Right ventricle myocardium superior (tissue), 1 donor: Measurements from ENCODE around the gene IL18. TPM values are rescaled to one million over a fixed set of nuclear protein-coding genes. Genes with fewer than 3 reads are reported as not detected.
"Not testable (repeated sequence)": the region's sequence is repeated elsewhere in the genome, so short reads cannot be mapped to it uniquely, and the experiment has no call there.

Source experiments
- ATAC-seq: fragments of 200-7000 bp; cut with Tn5 transposase; one replicate; pipeline ENCODE4 v1.9.1; 2020; ENCODE audit warnings: mild to moderate bottlenecking; ENCODE audit not compliant: poor library complexity
- DNase-seq: peaks from one replicate; pipeline ENCODE4 v3.0.0-alpha.2; 2020
- intact Hi-C: fragments of 100-400 bp; cut with DNase I; formaldehyde crosslinking; loops from one replicate; pipeline ENCODE4 v1.11.2; 2022
- long read RNA-seq: library from polyadenylated mRNA; unstranded; transcript quantifications from one replicate; pipeline ENCODE4 v2.0.0, GENCODE V29; 2021
- total RNA-seq: library from RNA; stranded (reverse); fragmentation: NEBNext Ultra II Directional; extraction: Animal tissue kit (Norgen Biotek cat#: 25700); gene quantifications from one replicate; pipeline ENCODE4 v1.2.1, GENCODE V29; 2021
- donor health status: DM: no; HTN: yes; CAD: no; lungs with severe emphysema.

The IL18 gene
- 1.9 TPM for total RNA-seq
- long read RNA-seq = 0 reads

- ATAC-seq (peak; percentile 73), DNase-seq (peak; percentile 58)
- intact Hi-C loops = no loop called here
These were observed at the start of gene IL18 for GRCh38 chr11:112163875-112164685. Gene IL18, minus strand, starts transcription at chr11:112164094. Its CDS starts 9,041 bp downstream, at chr11:112155053.

- intact Hi-C loops = no loop called here
- ATAC-seq (peak; percentile 58), DNase-seq (no peak)
These were observed 48.8 kb upstream of the IL18 start for GRCh38 chr11:112212710-112213109.

- ATAC-seq (no peak), DNase-seq (no peak)
- intact Hi-C loops = no loop called here
These were observed 48.4 kb upstream of the IL18 start for GRCh38 chr11:112212290-112212689.

GRCh38 chr11:112211536-112211935 is 47.6 kb upstream of the IL18 start:
- ATAC-seq = no peak
- DNase-seq = no peak
- intact Hi-C loops = no loop called here

GRCh38 chr11:112210890-112211289 is 47.0 kb upstream of the IL18 start:
- DNase-seq (no peak), ATAC-seq (no peak)
- intact Hi-C loops = no loop called here

GRCh38 chr11:112206071-112206470 is 42.2 kb upstream of the IL18 start:
- ATAC-seq = no peak
- DNase-seq = no peak
- intact Hi-C loops = no loop called here

- DNase-seq (no peak), ATAC-seq (no peak)
- intact Hi-C loops = no loop called here
These were observed 36.4 kb upstream of the IL18 start for GRCh38 chr11:112200252-112200651.

- DNase-seq, intact Hi-C loops, ATAC-seq: not testable (repeated sequence)
These were observed 35.2 kb upstream of the IL18 start for GRCh38 chr11:112199101-112199500.

- ATAC-seq = no peak
- DNase-seq = no peak
- intact Hi-C loops = no loop called here
These were observed 32.7 kb upstream of the IL18 start for GRCh38 chr11:112196519-112197087.

- ATAC-seq (no peak), DNase-seq (no peak)
- intact Hi-C loops = no loop called here
These were observed 32.1 kb upstream of the IL18 start for GRCh38 chr11:112195951-112196351.

GRCh38 chr11:112195113-112195512 is 31.2 kb upstream of the IL18 start:
- ATAC-seq, intact Hi-C loops, DNase-seq: not testable (repeated sequence)

- intact Hi-C loops = no loop called here
- no peak for DNase-seq
- ATAC-seq = peak; percentile 40
These were observed 22.4 kb upstream of the IL18 start for GRCh38 chr11:112186304-112186703.

- DNase-seq = no peak
- ATAC-seq = peak; percentile 61
- intact Hi-C loops = no loop called here
These were observed 22.0 kb upstream of the IL18 start for GRCh38 chr11:112185883-112186282.

GRCh38 chr11:112182867-112183266 is 19.0 kb upstream of the IL18 start:
- DNase-seq (no peak), ATAC-seq (no peak)
- intact Hi-C loops = no loop called here

GRCh38 chr11:112179601-112180000 is 15.7 kb upstream of the IL18 start:
- ATAC-seq = no peak

GRCh38 chr11:112178936-112179335 is 15.0 kb upstream of the IL18 start:
- ATAC-seq (no peak), DNase-seq (no peak)
- intact Hi-C loops = loop anchor here (5.0 kb wide), 1 partner anchor 67 kb away; no protein-coding TSS in a partner anchor

More at GRCh38 chr11:112179601-112180000, 15.7 kb upstream of the IL18 start:
- intact Hi-C loops = loop anchor here (5.0 kb wide), 1 partner anchor 67 kb away; no protein-coding TSS in a partner anchor
- DNase-seq = no peak

- no peak for DNase-seq
- no peak for ATAC-seq
- intact Hi-C loops = loop anchor here (5.0 kb wide), 1 partner anchor 66 kb away; no protein-coding TSS in a partner anchor
These were observed 14.5 kb upstream of the IL18 start for GRCh38 chr11:112178428-112178827.

- ATAC-seq (no peak), DNase-seq (no peak)
- intact Hi-C loops = loop anchor here (5.0 kb wide), 1 partner anchor 65 kb away; no protein-coding TSS in a partner anchor
These were observed 13.7 kb upstream of the IL18 start for GRCh38 chr11:112177589-112177988.

- peak; percentile 32 for ATAC-seq
- intact Hi-C loops = loop anchor here (5.0 kb wide), 1 partner anchor 64 kb away; no protein-coding TSS in a partner anchor
- no peak for DNase-seq
These were observed 12.2 kb upstream of the IL18 start for GRCh38 chr11:112176077-112176476.

GRCh38 chr11:112175599-112175952 is 11.7 kb upstream of the IL18 start:
- ATAC-seq = peak; percentile 56
- intact Hi-C loops = loop anchor here (5.0 kb wide), 1 partner anchor 63 kb away; no protein-coding TSS in a partner anchor
- no peak for DNase-seq
